HepG2 (cell line): Measurements from ENCODE around the gene POLD3. TPM values are rescaled to one million over a fixed set of nuclear protein-coding genes. Genes with fewer than 3 reads are reported as not detected.
"Not testable (repeated sequence)": the region's sequence is repeated elsewhere in the genome, so short reads cannot be mapped to it uniquely, and the experiment has no call there.

Experiments
- ATAC-seq: fragments of 200-7000 bp; cut with Tn5 transposase; 3 replicates; pipeline ENCODE4 v1.9.1; 2020; ENCODE audit warnings: mild to moderate bottlenecking, moderate library complexity
- BruUV-seq: library from RNA; stranded (reverse); fragments of 400-500 nt; replicated peaks from 2 replicates; lab custom pipeline; 2021; lab: Mats Ljungman, UMichigan
- CTCF ChIA-PET: fragments of 300-600 bp; formaldehyde crosslinking; extraction: SDS; loops from one replicate; lab custom pipeline; 2021; ENCODE audit warnings: low total read pairs, inconsistent platforms, low intra/inter-chr PET ratio; lab: Yijun Ruan, JAX
- POLR2A ChIA-PET: fragments of 350-600 bp; sonication (Branson Sonifier 250); formaldehyde crosslinking; loops from one replicate; lab custom pipeline; 2020; ENCODE audit warnings: antibody characterized with exemption, inconsistent platforms; lab: Yijun Ruan, JAX
- DNase-seq: peaks from one replicate; pipeline ENCODE4 v3.0.0-alpha.2; 2015; ENCODE audit warnings: low spot score
- FAIRE-seq: peaks from 3 replicates; lab custom pipeline; 2011; peaks lifted over from hg19 to GRCh38; lab: Jason Lieb, UNC
- H2AFZ ChIP-seq: one replicate; pipeline ENCODE4 v1.6.1; 2011; ENCODE audit warnings: low read length, inconsistent platforms
- H3K27ac ChIP-seq: fragments of 300-600 bp; 3 replicates; pipeline ENCODE4 v1.8.0; 2011; ENCODE audit warnings: mixed run types, mild to moderate bottlenecking, mixed read lengths, low read length, inconsistent platforms; ENCODE audit not compliant: insufficient read depth; ENCODE audit errors: extremely low read length
- H3K27me3 ChIP-seq, 2 experiments: fragments of 200-600 bp in 1 of 2; 2 replicates in 1 of 2; 3 replicates in 1 of 2; pipeline versions ENCODE4 v1.6.0 to v1.8.0; 2011; ENCODE audit warnings: low read length in 2 of 2, mild to moderate bottlenecking in 2 of 2, moderate library complexity in 2 of 2, inconsistent platforms in 1 of 2; ENCODE audit not compliant: insufficient read depth in 2 of 2, control insufficient read depth in 1 of 2
- H3K36me3 ChIP-seq, 2 experiments: fragments of 200-600 bp in 1 of 2; replicated peaks in 1 of 2; 2 replicates in 1 of 2; 3 replicates in 1 of 2; pipeline versions ENCODE4 v1.5.1 to v1.8.0; 2011; ENCODE audit warnings: low read length in 2 of 2, inconsistent platforms in 1 of 2; ENCODE audit not compliant: insufficient read depth in 2 of 2, control insufficient read depth in 1 of 2
- H3K4me1 ChIP-seq: 2 replicates; pipeline ENCODE4 v1.5.1; 2012; ENCODE audit warnings: low read length, inconsistent platforms; ENCODE audit not compliant: insufficient read depth
- H3K4me2 ChIP-seq: 2 replicates; pipeline ENCODE4 v1.6.0; 2011; ENCODE audit warnings: low read depth, low read length, inconsistent platforms
- H3K4me3 ChIP-seq, 3 experiments: fragments of 200-600 bp in 1 of 3; sonication (generic), shearing (Covaris generic) in 1 of 3; replicated peaks in 1 of 3; 2 replicates each; pipeline ENCODE4 v1.5.1; 2011 to 2016; ENCODE audit warnings: low read length in 3 of 3, inconsistent platforms in 2 of 3, low read depth in 2 of 3, mild to moderate bottlenecking in 2 of 3, control low read depth in 1 of 3, mixed read lengths in 1 of 3; ENCODE audit not compliant: insufficient read depth in 1 of 3
- H3K79me2 ChIP-seq: one replicate; pipeline ENCODE4 v1.6.1; 2011; ENCODE audit warnings: low read length, inconsistent platforms; ENCODE audit not compliant: insufficient read depth
- H3K9ac ChIP-seq: 2 replicates; pipeline ENCODE4 v1.6.0; 2011; ENCODE audit warnings: mild to moderate bottlenecking, low read depth, low read length, inconsistent platforms; ENCODE audit not compliant: insufficient read depth
- H3K9me3 ChIP-seq: 2 replicates; pipeline ENCODE4 v1.5.1; 2012; ENCODE audit warnings: mild to moderate bottlenecking, low read length
- H4K20me1 ChIP-seq: 2 replicates; pipeline ENCODE4 v1.6.0; 2011; ENCODE audit warnings: inconsistent platforms, mild to moderate bottlenecking, low read length, moderate library complexity; ENCODE audit not compliant: insufficient read depth
- CREB1 ChIP-seq, 2 experiments: fragments of 450-650 bp in 1 of 2; IDR thresholded peaks; 2 replicates each; pipeline ENCODE4 v1.6.1; 2016 to 2017; ENCODE audit warnings: control low read depth in 1 of 2, mild to moderate bottlenecking in 1 of 2, missing compliant biosample characterization in 1 of 2, missing genetic modification characterization in 1 of 2
- ZNF24 ChIP-seq: fragments of 450-650 bp; IDR thresholded peaks from 2 replicates; pipeline ENCODE4 v1.6.1; 2017; ENCODE audit warnings: antibody characterized with exemption, mild to moderate bottlenecking
- ZNF839 ChIP-seq: sonication (generic); formaldehyde crosslinking; IDR thresholded peaks from 2 replicates; pipeline ENCODE4 v1.4.0; 2020; ENCODE audit warnings: missing genetic modification reagents, mild to moderate bottlenecking, borderline replicate concordance
- WGBS: methylation state at CpG from one replicate; pipeline ENCODE4 v1.1.6; 2017; ENCODE audit warnings: low lambda C conversion rate; 5-methylcytosine and 5-hydroxymethylcytosine counted together
- in situ Hi-C: cut with HindIII; loops from 2 replicates; pipeline ENCODE4 v1.10.0; 2017; ENCODE audit warnings: low pct_unique_long_range_greater_than_20kb; ENCODE audit not compliant: extremely low pct_ligation_motif_present
- intact Hi-C: fragments of 100-400 bp; cut with micrococcal nuclease; formaldehyde crosslinking; loops from one replicate; pipeline ENCODE4 v1.10.0; 2022; ENCODE audit not compliant: unreplicated experiment
- polyA plus RNA-seq, 8 experiments: library from polyadenylated mRNA; depleted of rRNA in 3 of 8; stranded (reverse) in 7 of 8; unstranded in 1 of 8; fragments of >200 nt; fragmentation: Illumina TruSeq in 4 of 8; extraction: Trizol in 4 of 8; gene quantifications; 2 replicates each; pipeline versions ENCODE4 v1.2.1 to v1.2.3, GENCODE V29; 2011 to 2016; ENCODE audit warnings: low read depth in 4 of 8, missing spikeins in 1 of 8, mixed read lengths in 1 of 8; ENCODE audit not compliant: insufficient read depth in 1 of 8
- total RNA-seq, 5 experiments: library from RNA; depleted of rRNA; stranded (reverse); fragments of >200 nt; fragmentation: Illumina TruSeq; extraction: Trizol; gene quantifications; 2 replicates each; pipeline ENCODE4 v1.2.3, GENCODE V29; 2016; ENCODE audit warnings: low read depth in 1 of 5
- TF ChIP-seq, protein P1 (sequence below): sonication (generic); formaldehyde crosslinking; IDR thresholded peaks from 2 replicates; pipeline ENCODE4 v1.4.0; 2020; ENCODE audit warnings: missing genetic modification reagents, borderline replicate concordance

The POLD3 gene
- total and polyA plus RNA-seq, 2 of the 13 experiments (the other 11 are each of a cell fraction or from before 2014, with no cell fraction given) = 6.3 to 18.9 TPM

DNA sequence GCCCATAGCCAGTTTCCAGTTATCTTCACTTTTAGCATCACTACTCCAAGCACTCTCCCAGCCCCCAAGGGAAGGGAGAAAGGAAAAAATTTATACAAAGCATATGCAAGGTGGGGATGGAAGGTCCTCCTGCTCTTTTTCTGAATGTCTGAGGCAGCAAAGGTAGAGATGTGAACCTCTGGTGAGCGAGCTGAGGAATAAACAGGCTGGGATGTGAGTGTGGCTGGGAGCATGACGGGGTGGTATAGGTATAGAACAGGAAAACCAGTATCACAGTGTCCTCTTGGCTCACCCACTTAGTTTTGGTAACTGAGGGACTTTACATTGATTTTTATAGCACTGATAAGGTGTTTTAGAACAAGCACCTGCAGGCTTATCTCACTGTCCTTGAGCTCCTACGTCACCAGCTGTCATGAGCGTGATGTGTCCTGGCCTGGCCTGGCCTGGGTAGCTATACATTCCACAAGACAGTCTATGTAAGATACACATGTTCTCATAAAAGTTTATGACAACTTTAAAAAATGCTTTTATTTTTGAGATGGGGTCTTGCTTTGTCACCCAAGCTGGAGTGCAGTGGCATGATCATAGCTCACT is 10.3 kb upstream of the POLD3 start:
- Histone ChIP-seq H3K9ac (no peak overlapping the region), H3K4me1 (no peaks in the 10 kb centered on the region), H3K27me3 (peaks cover 0 to 1% of the 10 kb centered on the region in 2 experiments; a peak in 1 of 5 replicates), H3K27ac (no peak overlapping the region), H3K36me3 (no peaks in the 10 kb centered on the region), H4K20me1 (no peaks in the 10 kb centered on the region), H3K4me3 (no peak overlapping the region), H3K4me2 (no peak overlapping the region), H3K9me3 (no peaks in the 10 kb centered on the region), H2AFZ (no peak overlapping the region), H3K79me2 (no peaks in the 10 kb centered on the region)
- ATAC-seq (no peak), DNase-seq (no peak), FAIRE-seq (no peak)
- intact Hi-C loops (no loop called here), in situ Hi-C loops (no loop called here)
- WGBS = 54% methylated on average over 4 of the region's 4 CpGs
- TF ChIP-seq CREB1 (IDR thresholded peaks at IDR 0.05) (peak; percentile 69), CREB1 (CRISPR knock-in tag; IDR thresholded peaks at IDR 0.05) (no peak), ZNF839 (no peak)
- no TSS peak for BruUV-seq
- ChIA-PET CTCF (no interaction called here), POLR2A (no interaction called here)

DNA sequence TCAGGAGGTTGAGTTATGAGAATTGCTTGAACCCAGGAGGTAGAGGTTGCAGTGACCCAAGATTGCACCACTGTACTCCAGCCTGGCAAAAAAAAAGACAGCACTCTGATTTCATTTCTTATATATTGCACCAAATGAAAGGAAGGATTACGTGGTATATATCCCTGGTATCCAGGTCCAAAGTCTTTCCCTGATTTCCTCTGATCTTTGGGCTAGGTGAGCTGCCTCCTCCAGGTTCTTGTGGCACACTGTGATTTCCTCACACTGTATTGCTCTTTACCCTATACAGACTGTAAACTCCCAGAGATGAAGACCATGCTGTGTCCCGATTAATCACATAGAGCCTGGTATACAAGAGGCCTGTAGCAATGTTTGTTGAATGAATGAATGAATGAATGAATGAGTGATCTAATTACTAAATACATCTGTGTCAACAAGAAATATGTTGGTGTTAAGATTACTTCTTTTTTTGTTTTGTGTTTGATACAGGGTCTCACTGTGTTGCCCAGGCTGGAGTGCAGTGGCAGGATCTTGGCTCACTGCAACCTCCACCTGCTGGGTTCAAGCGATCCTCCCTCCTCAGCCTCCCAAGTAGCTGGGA is 9.3 kb upstream of the POLD3 start:
- DNase-seq = no peak
- H3K4me1 ChIP-seq = no peaks in the 10 kb centered on the region
- intact Hi-C loops (no loop called here), in situ Hi-C loops (no loop called here)
- no peak for FAIRE-seq
- H3K27ac ChIP-seq = no peak overlapping the region
- H3K79me2 ChIP-seq = no peaks in the 10 kb centered on the region
- H3K36me3 ChIP-seq = no peaks in the 10 kb centered on the region
- no peak overlapping the region for H3K9ac ChIP-seq
- POLR2A ChIA-PET = no interaction called here
- H4K20me1 ChIP-seq = no peaks in the 10 kb centered on the region
- no peak overlapping the region for H3K4me3 ChIP-seq
- CTCF ChIA-PET = no interaction called here
- H3K9me3 ChIP-seq = no peaks in the 10 kb centered on the region
- 35% methylated on average over 3 of the region's 3 CpGs for WGBS
- no peak for ATAC-seq
- no peak overlapping the region for H2AFZ ChIP-seq
- TF ChIP-seq ZNF24 = peak; percentile 66; the same call in 1 of the 2 replicates
- TF ChIP-seq, protein P1, sequence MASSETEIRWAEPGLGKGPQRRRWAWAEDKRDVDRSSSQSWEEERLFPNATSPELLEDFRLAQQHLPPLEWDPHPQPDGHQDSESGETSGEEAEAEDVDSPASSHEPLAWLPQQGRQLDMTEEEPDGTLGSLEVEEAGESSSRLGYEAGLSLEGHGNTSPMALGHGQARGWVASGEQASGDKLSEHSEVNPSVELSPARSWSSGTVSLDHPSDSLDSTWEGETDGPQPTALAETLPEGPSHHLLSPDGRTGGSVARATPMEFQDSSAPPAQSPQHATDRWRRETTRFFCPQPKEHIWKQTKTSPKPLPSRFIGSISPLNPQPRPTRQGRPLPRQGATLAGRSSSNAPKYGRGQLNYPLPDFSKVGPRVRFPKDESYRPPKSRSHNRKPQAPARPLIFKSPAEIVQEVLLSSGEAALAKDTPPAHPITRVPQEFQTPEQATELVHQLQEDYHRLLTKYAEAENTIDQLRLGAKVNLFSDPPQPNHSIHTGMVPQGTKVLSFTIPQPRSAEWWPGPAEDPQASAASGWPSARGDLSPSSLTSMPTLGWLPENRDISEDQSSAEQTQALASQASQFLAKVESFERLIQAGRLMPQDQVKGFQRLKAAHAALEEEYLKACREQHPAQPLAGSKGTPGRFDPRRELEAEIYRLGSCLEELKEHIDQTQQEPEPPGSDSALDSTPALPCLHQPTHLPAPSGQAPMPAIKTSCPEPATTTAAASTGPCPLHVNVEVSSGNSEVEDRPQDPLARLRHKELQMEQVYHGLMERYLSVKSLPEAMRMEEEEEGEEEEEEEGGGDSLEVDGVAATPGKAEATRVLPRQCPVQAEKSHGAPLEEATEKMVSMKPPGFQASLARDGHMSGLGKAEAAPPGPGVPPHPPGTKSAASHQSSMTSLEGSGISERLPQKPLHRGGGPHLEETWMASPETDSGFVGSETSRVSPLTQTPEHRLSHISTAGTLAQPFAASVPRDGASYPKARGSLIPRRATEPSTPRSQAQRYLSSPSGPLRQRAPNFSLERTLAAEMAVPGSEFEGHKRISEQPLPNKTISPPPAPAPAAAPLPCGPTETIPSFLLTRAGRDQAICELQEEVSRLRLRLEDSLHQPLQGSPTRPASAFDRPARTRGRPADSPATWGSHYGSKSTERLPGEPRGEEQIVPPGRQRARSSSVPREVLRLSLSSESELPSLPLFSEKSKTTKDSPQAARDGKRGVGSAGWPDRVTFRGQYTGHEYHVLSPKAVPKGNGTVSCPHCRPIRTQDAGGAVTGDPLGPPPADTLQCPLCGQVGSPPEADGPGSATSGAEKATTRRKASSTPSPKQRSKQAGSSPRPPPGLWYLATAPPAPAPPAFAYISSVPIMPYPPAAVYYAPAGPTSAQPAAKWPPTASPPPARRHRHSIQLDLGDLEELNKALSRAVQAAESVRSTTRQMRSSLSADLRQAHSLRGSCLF (CRISPR knock-in tag) = no peak
- no peak overlapping the region for H3K4me2 ChIP-seq
- no TSS peak for BruUV-seq
- H3K27me3 ChIP-seq = peaks cover 0 to 1% of the 10 kb centered on the region in 2 experiments; a peak in 1 of 5 replicates

GRCh38 chr11:74590492-74590891 is 1.9 kb upstream of the POLD3 start:
- H4K20me1 ChIP-seq, H3K4me3 ChIP-seq, H3K9ac ChIP-seq, H3K79me2 ChIP-seq, H3K9me3 ChIP-seq, POLR2A ChIA-PET, H3K27ac ChIP-seq, in situ Hi-C loops, BruUV-seq, ATAC-seq, DNase-seq, H3K4me2 ChIP-seq, CTCF ChIA-PET, H3K27me3 ChIP-seq, FAIRE-seq, intact Hi-C loops, H3K36me3 ChIP-seq, H2AFZ ChIP-seq: not testable (repeated sequence)
- H3K4me1 ChIP-seq = peaks cover 25% of the 10 kb centered on the region
- WGBS = 86% methylated on average over 7 of the region's 7 CpGs
